ENCODE results near the gene ERBB4. TPM values are rescaled to one million over a fixed set of nuclear protein-coding genes. Genes with fewer than 3 reads are reported as not detected.

ERBB4 gene
- total RNA-seq, 1 donor from 2014 or later: 8.3 TPM

DNA sequence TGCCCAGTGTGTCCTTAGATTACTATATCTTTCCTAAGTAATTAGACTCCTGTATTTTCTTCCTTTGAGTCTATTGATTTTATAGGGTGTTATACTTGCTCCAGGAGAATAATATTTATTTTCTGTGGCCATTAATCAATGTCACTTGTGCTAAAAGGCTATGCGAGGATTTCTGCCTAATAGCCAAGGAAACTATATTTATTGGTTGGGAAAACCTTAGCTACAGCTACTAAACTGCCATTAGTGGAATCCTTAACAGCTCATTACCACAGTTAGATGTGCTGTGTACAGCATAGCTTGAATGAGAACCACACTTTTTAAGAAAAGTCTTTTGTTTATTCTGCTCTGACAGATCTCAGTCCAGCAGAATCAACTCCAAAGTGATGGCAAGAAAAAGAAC, 537.3 kb downstream of the ERBB4 start:
- Histone ChIP-seq H3K27ac (replicated peaks) (no peak overlapping the region), H3K36me3 (no peaks in the 10 kb centered on the region), H3K9me3 (replicated peaks) (no peaks in the 10 kb centered on the region), H3K4me1 (no peaks in the 10 kb centered on the region), H3K27me3 (ENCODE audit: low read depth) (no peaks in the 10 kb centered on the region), H3K4me3 (no peak overlapping the region)
- intact Hi-C loops (cut with micrococcal nuclease): no loop called here
- DNase-seq: no peak
- TF ChIP-seq CTCF (IDR thresholded peaks at IDR 0.05; ENCODE audit: borderline replicate concordance): no peak

DNA sequence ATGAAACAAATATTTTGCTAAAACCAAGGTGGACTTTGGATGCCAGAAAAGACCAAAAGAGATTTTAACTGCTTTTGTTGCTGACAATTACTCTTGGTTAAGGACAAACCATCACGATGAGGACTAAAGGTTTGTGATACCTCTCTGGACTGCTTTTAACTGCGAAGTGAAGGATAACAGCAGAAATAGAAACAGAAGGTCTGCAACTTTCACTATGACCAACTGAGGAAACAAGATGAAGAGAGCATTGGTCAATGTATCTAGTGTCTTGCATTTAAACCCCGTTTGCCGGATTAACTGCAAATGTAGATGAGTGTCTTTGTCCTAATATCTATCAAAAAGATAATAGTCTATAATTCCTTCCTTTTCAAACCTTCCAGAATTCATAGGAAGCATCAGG, 541.7 kb downstream of the ERBB4 start:
- H3K27ac ChIP-seq (replicated peaks): no peak overlapping the region
- DNase-seq: no peak
- H3K36me3 ChIP-seq: no peaks in the 10 kb centered on the region
- intact Hi-C loops (cut with micrococcal nuclease): no loop called here
- no peaks in the 10 kb centered on the region for H3K9me3 ChIP-seq (replicated peaks)
- no peak for TF ChIP-seq CTCF (IDR thresholded peaks at IDR 0.05; ENCODE audit: borderline replicate concordance)
- no peaks in the 10 kb centered on the region for H3K27me3 ChIP-seq (ENCODE audit: low read depth)
- H3K4me1 ChIP-seq: no peaks in the 10 kb centered on the region
- no peak overlapping the region for H3K4me3 ChIP-seq

DNA sequence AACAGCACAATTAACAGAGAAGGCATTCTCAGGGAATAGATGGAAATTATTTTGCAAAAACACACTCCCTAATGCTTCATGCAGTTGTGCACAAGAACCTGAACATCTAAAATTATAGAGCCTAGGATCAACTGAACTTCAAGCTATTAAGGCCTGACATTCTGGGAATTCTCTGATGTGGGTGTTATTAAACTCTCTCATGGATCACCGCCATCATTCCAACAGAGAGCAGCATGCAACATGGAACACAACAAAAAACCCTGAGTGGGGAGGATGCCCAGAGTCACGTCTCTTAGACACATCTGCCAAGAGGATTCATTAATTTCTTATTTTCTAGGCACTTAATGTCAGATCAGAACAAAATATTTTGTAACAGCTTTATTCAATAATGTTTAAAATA, 543.8 kb downstream of the ERBB4 start:
- no peak overlapping the region for H3K4me3 ChIP-seq
- H3K4me1 ChIP-seq: no peaks in the 10 kb centered on the region
- H3K27ac ChIP-seq (replicated peaks): no peak overlapping the region
- no peaks in the 10 kb centered on the region for H3K36me3 ChIP-seq
- no peaks in the 10 kb centered on the region for H3K27me3 ChIP-seq (ENCODE audit: low read depth)
- no peaks in the 10 kb centered on the region for H3K9me3 ChIP-seq (replicated peaks)
- intact Hi-C loops (cut with micrococcal nuclease): no loop called here
- TF ChIP-seq CTCF (IDR thresholded peaks at IDR 0.05; ENCODE audit: borderline replicate concordance): no peak
- DNase-seq: no peak

DNA sequence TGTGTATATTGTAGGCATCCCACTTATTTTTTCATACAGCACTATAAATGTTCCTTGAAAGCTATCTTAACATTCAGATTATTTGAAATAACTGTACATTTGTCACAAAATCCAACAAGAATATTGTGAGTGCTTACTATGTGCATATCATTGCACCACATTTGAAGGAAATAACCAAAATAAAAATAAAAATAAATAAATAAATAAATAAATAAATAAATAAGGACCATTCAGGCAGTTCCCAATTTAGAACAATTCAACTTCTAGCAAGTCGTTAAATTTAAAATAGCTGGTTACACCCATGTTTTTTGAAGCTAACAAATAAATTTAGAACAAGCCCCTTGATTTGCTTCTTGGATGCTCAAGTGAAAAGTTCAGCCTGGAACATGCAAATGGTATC, 548.3 kb downstream of the ERBB4 start:
- Histone ChIP-seq H3K36me3 (no peaks in the 10 kb centered on the region), H3K4me3 (no peak overlapping the region), H3K9me3 (replicated peaks) (no peaks in the 10 kb centered on the region), H3K27ac (replicated peaks) (no peak overlapping the region), H3K4me1 (no peaks in the 10 kb centered on the region), H3K27me3 (ENCODE audit: low read depth) (no peaks in the 10 kb centered on the region)
- no peak for TF ChIP-seq CTCF (IDR thresholded peaks at IDR 0.05; ENCODE audit: borderline replicate concordance)
- DNase-seq: no peak
- intact Hi-C loops (cut with micrococcal nuclease): no loop called here

DNA sequence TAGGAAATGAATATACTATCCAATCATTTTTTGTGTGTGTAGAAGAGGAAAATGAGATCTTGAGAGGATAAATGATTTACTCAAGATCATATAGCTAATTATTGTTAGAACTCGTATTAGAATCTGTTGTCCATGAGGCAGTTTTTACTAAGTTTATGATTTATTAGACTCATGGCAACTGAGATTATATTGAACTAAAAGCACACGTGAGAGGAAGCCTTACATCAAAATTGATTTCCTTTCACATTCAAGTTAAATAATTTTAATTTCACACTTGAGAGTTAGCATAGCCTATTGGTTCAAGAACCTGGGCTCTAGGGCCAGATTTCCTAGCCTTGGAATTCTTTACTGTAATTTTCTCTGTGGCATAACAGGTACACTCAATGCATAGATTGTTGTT, 552.3 kb downstream of the ERBB4 start:
- DNase-seq: no peak
- Histone ChIP-seq H3K4me3 (no peak overlapping the region), H3K9me3 (replicated peaks) (no peaks in the 10 kb centered on the region), H3K4me1 (peaks cover 7% of the 10 kb centered on the region), H3K27me3 (ENCODE audit: low read depth) (no peaks in the 10 kb centered on the region), H3K27ac (replicated peaks) (no peak overlapping the region), H3K36me3 (no peaks in the 10 kb centered on the region)
- TF ChIP-seq CTCF (IDR thresholded peaks at IDR 0.05; ENCODE audit: borderline replicate concordance): no peak
- intact Hi-C loops (cut with micrococcal nuclease): no loop called here

GRCh38 chr2:211985393-211985792, 553.2 kb downstream of the ERBB4 start:
- no peak for DNase-seq
- Histone ChIP-seq H3K27me3 (ENCODE audit: low read depth) (no peaks in the 10 kb centered on the region), H3K9me3 (replicated peaks) (no peaks in the 10 kb centered on the region), H3K27ac (replicated peaks) (no peak overlapping the region), H3K36me3 (no peaks in the 10 kb centered on the region), H3K4me3 (no peak overlapping the region), H3K4me1 (peaks cover 15% of the 10 kb centered on the region)
- intact Hi-C loops (cut with micrococcal nuclease): no loop called here
- TF ChIP-seq CTCF (IDR thresholded peaks at IDR 0.05; ENCODE audit: borderline replicate concordance): no peak
